Hepatocyte (in vitro differentiated cells): Measurements from ENCODE around the gene CLN5. TPM values are rescaled to one million over a fixed set of nuclear protein-coding genes. Genes with fewer than 3 reads are reported as not detected.
"Not testable (repeated sequence)": the region's sequence is repeated elsewhere in the genome, so short reads cannot be mapped to it uniquely, and the experiment has no call there.

Experiments
- DNase-seq: peaks from one replicate; pipeline ENCODE4 v3.0.0-alpha.2; 2016; ENCODE audit warnings: low spot score
- H2AFZ ChIP-seq: fragments of 200-600 bp; sonication (generic); 2 replicates; pipeline ENCODE4 v1.6.0; 2016; ENCODE audit warnings: antibody characterized with exemption, mild to moderate bottlenecking
- H3K27ac ChIP-seq: fragments of 200-600 bp; sonication (generic); 2 replicates; pipeline ENCODE4 v1.5.1; 2016; ENCODE audit warnings: mild to moderate bottlenecking
- H3K27me3 ChIP-seq: fragments of 200-600 bp; sonication (generic); 2 replicates; pipeline ENCODE4 v1.6.1; 2016
- H3K36me3 ChIP-seq: fragments of 200-600 bp; sonication (generic); replicated peaks from 2 replicates; pipeline ENCODE4 v1.5.1; 2016; ENCODE audit warnings: low read depth; ENCODE audit not compliant: insufficient read depth
- H3K4me1 ChIP-seq: fragments of 200-600 bp; sonication (generic); 2 replicates; pipeline ENCODE4 v1.5.1; 2016; ENCODE audit warnings: mild to moderate bottlenecking, moderate library complexity; ENCODE audit not compliant: insufficient read depth
- H3K4me2 ChIP-seq: fragments of 200-600 bp; sonication (generic); 2 replicates; pipeline ENCODE4 v1.6.0; 2016
- H3K4me3 ChIP-seq: fragments of 200-600 bp; sonication (generic); 2 replicates; pipeline ENCODE4 v1.5.1; 2016; ENCODE audit warnings: mild to moderate bottlenecking
- H3K79me2 ChIP-seq: fragments of 200-600 bp; sonication (generic); 2 replicates; pipeline ENCODE4 v1.6.0; 2017; ENCODE audit warnings: mild to moderate bottlenecking
- H3K9me2 ChIP-seq: fragments of 200-600 bp; sonication (generic); replicated peaks from 2 replicates; pipeline ENCODE4 v1.6.0; 2017; ENCODE audit warnings: mild to moderate bottlenecking; ENCODE audit not compliant: insufficient read depth
- H3K9me3 ChIP-seq: fragments of 200-600 bp; sonication (generic); 2 replicates; pipeline ENCODE4 v1.5.1; 2016; ENCODE audit warnings: low read depth, mild to moderate bottlenecking
- H4K20me1 ChIP-seq: fragments of 200-600 bp; sonication (generic); 2 replicates; pipeline ENCODE4 v1.6.0; 2016; ENCODE audit warnings: mild to moderate bottlenecking; ENCODE audit not compliant: insufficient read depth, poor library complexity, severe bottlenecking
- CTCF ChIP-seq: fragments of 200-600 bp; sonication (generic); IDR thresholded peaks from 2 replicates; pipeline ENCODE4 v1.5.1; 2016; ENCODE audit warnings: antibody characterized with exemption, mild to moderate bottlenecking; ENCODE audit not compliant: poor library complexity
- EZH2 ChIP-seq: fragments of 200-600 bp; sonication (generic); IDR thresholded peaks from 2 replicates; pipeline ENCODE4 v1.6.1; 2016; ENCODE audit warnings: antibody characterized with exemption, mild to moderate bottlenecking, borderline replicate concordance
- EZH2phosphoT487 ChIP-seq: fragments of 200-600 bp; sonication (generic); IDR thresholded peaks from one replicate; pipeline ENCODE4 v1.6.1; 2018; ENCODE audit warnings: antibody characterized with exemption, mild to moderate bottlenecking, low read depth, moderate library complexity; ENCODE audit not compliant: unreplicated experiment, severe bottlenecking
- WGBS: methylation state at CpG from one replicate; pipeline ENCODE4 v1.1.6; 2016; ENCODE audit warnings: low lambda C conversion rate; ENCODE audit errors: missing lambda C conversion rate; 5-methylcytosine and 5-hydroxymethylcytosine counted together
- polyA plus RNA-seq: library from polyadenylated mRNA; unstranded; fragments of >200 nt; fragmentation: Nextera tagmentation; extraction: Ambion mirVana; gene quantifications from 2 replicates; pipeline ENCODE4 v1.2.1, GENCODE V29; 2016
- total RNA-seq: library from RNA; depleted of rRNA; stranded (reverse); fragments of >200 nt; gene quantifications from 2 replicates; pipeline ENCODE4 v1.2.3, GENCODE V29; 2014

CLN5 gene
- total and polyA plus RNA-seq, 2 experiments from 2014 or later: 31.5 to 45.2 TPM

GRCh38 chr13:76954538-76954937 lies 37.3 kb upstream of the CLN5 start:
- 87% methylated on average over 6 of the region's 6 CpGs for WGBS
- H3K4me1 ChIP-seq: no peaks in the 10 kb centered on the region

GRCh38 chr13:76955193-76955592 lies 36.7 kb upstream of the CLN5 start:
- no peaks in the 10 kb centered on the region for H3K4me1 ChIP-seq
- no peak overlapping the region for H3K27ac ChIP-seq
- no peak overlapping the region for H2AFZ ChIP-seq
- no peaks in the 10 kb centered on the region for H3K9me2 ChIP-seq
- H4K20me1 ChIP-seq: no peaks in the 10 kb centered on the region
- no peaks in the 10 kb centered on the region for H3K9me3 ChIP-seq
- no peak overlapping the region for H3K4me3 ChIP-seq
- TF ChIP-seq CTCF (no peak), EZH2phosphoT487 (no peak), EZH2 (no peak)
- no peaks in the 10 kb centered on the region for H3K27me3 ChIP-seq
- 92% methylated on average over 4 of the region's 4 CpGs for WGBS
- H3K4me2 ChIP-seq: no peak overlapping the region
- H3K36me3 ChIP-seq: no peaks in the 10 kb centered on the region
- DNase-seq: no peak
- no peaks in the 10 kb centered on the region for H3K79me2 ChIP-seq

More at GRCh38 chr13:76954538-76954937, 37.3 kb upstream of the CLN5 start:
- Histone ChIP-seq H3K9me2 (no peaks in the 10 kb centered on the region), H3K36me3 (no peaks in the 10 kb centered on the region), H3K4me3 (no peak overlapping the region), H3K27me3 (no peaks in the 10 kb centered on the region), H2AFZ (no peak overlapping the region), H4K20me1 (no peaks in the 10 kb centered on the region), H3K27ac (no peak overlapping the region), H3K4me2 (no peak overlapping the region), H3K79me2 (no peaks in the 10 kb centered on the region), H3K9me3 (no peaks in the 10 kb centered on the region)
- no peak for TF ChIP-seq CTCF
- no peak for DNase-seq

- no peaks in the 10 kb centered on the region for H3K36me3 ChIP-seq
- H3K4me2 ChIP-seq: no peak overlapping the region
- no peaks in the 10 kb centered on the region for H3K27me3 ChIP-seq
- no peaks in the 10 kb centered on the region for H3K9me3 ChIP-seq
- H3K4me1 ChIP-seq: no peaks in the 10 kb centered on the region
- TF ChIP-seq EZH2: no peak
- TF ChIP-seq CTCF: no peak
- TF ChIP-seq EZH2phosphoT487: no peak
- H3K9me2 ChIP-seq: no peaks in the 10 kb centered on the region
- H3K79me2 ChIP-seq: no peaks in the 10 kb centered on the region
- H2AFZ ChIP-seq: no peak overlapping the region
- 97% methylated on average over 5 of the region's 5 CpGs for WGBS
- no peak for DNase-seq
- no peaks in the 10 kb centered on the region for H4K20me1 ChIP-seq
- no peak overlapping the region for H3K27ac ChIP-seq
- no peak overlapping the region for H3K4me3 ChIP-seq
Observed at GRCh38 chr13:76955661-76956060, 36.2 kb upstream of the CLN5 start.

GRCh38 chr13:76958841-76959432 lies 32.9 kb upstream of the CLN5 start:
- no peaks in the 10 kb centered on the region for H3K79me2 ChIP-seq
- DNase-seq: no peak
- H3K36me3 ChIP-seq: no peaks in the 10 kb centered on the region
- H3K27me3 ChIP-seq: no peaks in the 10 kb centered on the region
- no peaks in the 10 kb centered on the region for H3K9me3 ChIP-seq
- 83% methylated on average over 4 of the region's 4 CpGs for WGBS
- no peak overlapping the region for H2AFZ ChIP-seq
- no peaks in the 10 kb centered on the region for H3K4me1 ChIP-seq
- no peak overlapping the region for H3K4me3 ChIP-seq
- H4K20me1 ChIP-seq: no peaks in the 10 kb centered on the region
- no peak overlapping the region for H3K27ac ChIP-seq
- no peak for TF ChIP-seq EZH2
- TF ChIP-seq CTCF: no peak
- no peak for TF ChIP-seq EZH2phosphoT487
- H3K4me2 ChIP-seq: no peak overlapping the region
- no peaks in the 10 kb centered on the region for H3K9me2 ChIP-seq

GRCh38 chr13:76959734-76960133 lies 32.1 kb upstream of the CLN5 start:
- not testable (repeated sequence) for H3K4me3 ChIP-seq, DNase-seq

More at GRCh38 chr13:76959734-76960133, 32.1 kb upstream of the CLN5 start:
- H3K27me3 ChIP-seq, H3K36me3 ChIP-seq, H3K9me3 ChIP-seq, H4K20me1 ChIP-seq, H2AFZ ChIP-seq, H3K4me2 ChIP-seq, H3K27ac ChIP-seq, H3K79me2 ChIP-seq, H3K9me2 ChIP-seq, H3K4me1 ChIP-seq: not testable (repeated sequence)
